HG03520 (cell line): ENCODE results near the gene CNMD.
"Not testable (repeated sequence)": the region's sequence is repeated elsewhere in the genome, so short reads cannot be mapped to it uniquely, and the experiment has no call there.

Source experiments
- ATAC-seq: cut with Tn5 transposase; IDR thresholded peaks from one replicate; pipeline ENCODE4 v1.9.1; 2021; ENCODE audit warnings: mild to moderate bottlenecking, moderate library complexity; ENCODE audit not compliant: unreplicated experiment

Gene CNMD

GRCh38 chr13:52696566-52696965 lies 43.1 kb downstream of the CNMD start:
- no peak for ATAC-seq

- ATAC-seq: peak; percentile 76
Observed at GRCh38 chr13:52695856-52696255, 43.8 kb downstream of the CNMD start.

- ATAC-seq: no peak
Observed at GRCh38 chr13:52686376-52686775, 53.2 kb downstream of the CNMD start.

DNA sequence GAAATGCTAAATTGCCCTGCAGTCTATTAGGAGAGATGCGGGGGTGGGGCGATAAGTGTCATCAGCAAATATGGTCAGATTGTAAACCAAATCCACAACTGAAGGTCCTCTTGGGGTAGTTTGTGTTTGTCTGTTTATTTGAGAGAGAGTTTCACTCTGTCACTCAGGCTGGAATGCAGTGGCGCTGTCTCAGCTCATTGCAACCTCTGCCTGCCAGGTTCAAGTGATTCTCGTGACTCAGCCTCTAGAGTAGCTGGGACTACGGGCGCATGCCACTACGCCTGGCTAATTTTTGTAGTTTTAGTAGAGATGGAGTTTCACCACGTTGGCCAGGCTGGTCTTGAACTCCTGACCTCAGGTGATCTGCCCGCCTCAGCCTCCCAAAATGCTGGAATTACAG lies 53.8 kb downstream of the CNMD start:
- ATAC-seq: not testable (repeated sequence)

GRCh38 chr13:52677823-52678222 lies 61.8 kb downstream of the CNMD start:
- ATAC-seq: no peak

GRCh38 chr13:52673465-52673864 lies 66.2 kb downstream of the CNMD start:
- no peak for ATAC-seq

GRCh38 chr13:52670726-52671125 lies 68.9 kb downstream of the CNMD start:
- no peak for ATAC-seq

DNA sequence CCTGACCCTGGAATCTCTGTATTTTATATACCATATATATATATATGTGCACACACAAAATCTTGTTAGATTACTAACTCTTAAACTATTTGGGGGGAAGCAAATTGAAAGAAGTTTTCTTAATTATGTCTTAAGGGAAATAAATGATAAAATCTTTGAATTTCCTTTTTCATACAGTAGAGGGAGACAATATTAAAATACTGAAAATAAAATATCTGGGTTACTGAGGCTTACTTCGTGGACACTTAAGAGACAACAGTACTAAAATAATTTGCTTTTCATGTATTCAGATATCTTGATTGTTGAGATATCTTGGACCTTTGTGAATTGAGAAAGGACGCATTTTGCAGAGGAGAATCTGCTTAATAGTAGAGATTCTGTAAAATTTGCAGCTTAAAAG lies 69.9 kb downstream of the CNMD start:
- no peak for ATAC-seq

GRCh38 chr13:52665325-52665724 lies 74.3 kb downstream of the CNMD start:
- ATAC-seq: no peak

GRCh38 chr13:52664272-52664671 lies 75.3 kb downstream of the CNMD start:
- no peak for ATAC-seq

- ATAC-seq: no peak
Observed at GRCh38 chr13:52659340-52659739, 80.3 kb downstream of the CNMD start.
